ENCODE results near the gene NDFIP2. TPM values are rescaled to one million over a fixed set of nuclear protein-coding genes. Genes with fewer than 3 reads are reported as not detected.

NDFIP2 gene
- total RNA-seq, 1 experiment from 2014 or later, result 49.6 TPM

DNA sequence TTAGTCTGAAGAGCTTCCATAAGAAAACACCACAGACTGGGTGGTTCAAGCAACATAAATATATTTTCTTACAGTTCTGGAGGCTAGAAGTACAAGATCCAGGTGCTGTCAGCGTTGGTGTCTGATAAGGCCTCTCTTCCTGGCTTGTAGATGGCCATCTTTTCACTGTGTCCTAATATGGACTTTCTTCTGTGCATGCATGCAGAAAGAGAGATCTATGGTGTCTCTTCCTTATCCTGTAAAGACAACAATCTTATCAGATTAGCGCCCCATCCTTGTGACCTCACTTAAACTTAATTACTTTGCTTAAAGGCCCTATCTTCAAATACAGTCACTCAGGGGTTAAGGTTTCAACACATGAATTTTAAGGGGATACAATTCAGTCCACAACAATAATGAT is 14.1 kb upstream of the NDFIP2 start (continued):
- TF ChIP-seq CTCF (IDR thresholded peaks at IDR 0.05 in 2 of 3, conservative IDR thresholded peaks at IDR 0.05 in 1 of 3; ENCODE audit: borderline replicate concordance in 1 of 3, insufficient read depth in 1 of 3, low read depth in 2 of 3, low read length in 2 of 3) (no peak), POLR2AphosphoS5 (IDR thresholded peaks at IDR 0.05; ENCODE audit: low read depth, low read length) (no peak), POLR2A (IDR thresholded peaks at IDR 0.05; ENCODE audit: borderline replicate concordance, extremely low read depth, insufficient read depth, insufficient read length) (no peak)

GRCh38 chr13:79468402-79468801 is 12.6 kb upstream of the NDFIP2 start:
- H3K27ac ChIP-seq (ENCODE audit: low read depth, low read length), result no peak overlapping the region
- H4K20me1 ChIP-seq (ENCODE audit: insufficient read depth), result no peaks in the 10 kb centered on the region
- no peak overlapping the region for H2AFZ ChIP-seq (ENCODE audit: low read depth, low read length, poor library complexity, severe bottlenecking)
- no peaks in the 10 kb centered on the region for H3K79me2 ChIP-seq (ENCODE audit: insufficient read depth, low read length)
- ChIA-PET RAD21 (ENCODE audit: low non-redundant PET in 1 of 2, low total read pairs in 2 of 2, uncharacterized antibody in 2 of 2, unreplicated experiment in 2 of 2) (no interaction called here), POLR2A (no interaction called here), CTCF (no interaction called here)
- H3K4me2 ChIP-seq (ENCODE audit: low read length), result no peak overlapping the region
- DNase-seq (ENCODE audit: low read depth, low spot score) (no peak), ATAC-seq (no peak)
- no peak overlapping the region for H3K4me3 ChIP-seq (replicated peaks in 1 of 2; ENCODE audit: low read depth in 1 of 2, low read length in 2 of 2)
- TF ChIP-seq EZH2 (IDR thresholded peaks at IDR 0.05), result no peak
- TF ChIP-seq, protein P1, sequence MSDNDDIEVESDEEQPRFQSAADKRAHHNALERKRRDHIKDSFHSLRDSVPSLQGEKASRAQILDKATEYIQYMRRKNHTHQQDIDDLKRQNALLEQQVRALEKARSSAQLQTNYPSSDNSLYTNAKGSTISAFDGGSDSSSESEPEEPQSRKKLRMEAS (IDR thresholded peaks at IDR 0.05), result no peak
- TF ChIP-seq TCF7L2 (IDR thresholded peaks at IDR 0.05; ENCODE audit: borderline replicate concordance, extremely low read depth, insufficient read depth, insufficient read length), result no peak
- no peak for TF ChIP-seq POLR2AphosphoS5 (IDR thresholded peaks at IDR 0.05; ENCODE audit: low read depth, low read length)
- TF ChIP-seq, protein P2, sequence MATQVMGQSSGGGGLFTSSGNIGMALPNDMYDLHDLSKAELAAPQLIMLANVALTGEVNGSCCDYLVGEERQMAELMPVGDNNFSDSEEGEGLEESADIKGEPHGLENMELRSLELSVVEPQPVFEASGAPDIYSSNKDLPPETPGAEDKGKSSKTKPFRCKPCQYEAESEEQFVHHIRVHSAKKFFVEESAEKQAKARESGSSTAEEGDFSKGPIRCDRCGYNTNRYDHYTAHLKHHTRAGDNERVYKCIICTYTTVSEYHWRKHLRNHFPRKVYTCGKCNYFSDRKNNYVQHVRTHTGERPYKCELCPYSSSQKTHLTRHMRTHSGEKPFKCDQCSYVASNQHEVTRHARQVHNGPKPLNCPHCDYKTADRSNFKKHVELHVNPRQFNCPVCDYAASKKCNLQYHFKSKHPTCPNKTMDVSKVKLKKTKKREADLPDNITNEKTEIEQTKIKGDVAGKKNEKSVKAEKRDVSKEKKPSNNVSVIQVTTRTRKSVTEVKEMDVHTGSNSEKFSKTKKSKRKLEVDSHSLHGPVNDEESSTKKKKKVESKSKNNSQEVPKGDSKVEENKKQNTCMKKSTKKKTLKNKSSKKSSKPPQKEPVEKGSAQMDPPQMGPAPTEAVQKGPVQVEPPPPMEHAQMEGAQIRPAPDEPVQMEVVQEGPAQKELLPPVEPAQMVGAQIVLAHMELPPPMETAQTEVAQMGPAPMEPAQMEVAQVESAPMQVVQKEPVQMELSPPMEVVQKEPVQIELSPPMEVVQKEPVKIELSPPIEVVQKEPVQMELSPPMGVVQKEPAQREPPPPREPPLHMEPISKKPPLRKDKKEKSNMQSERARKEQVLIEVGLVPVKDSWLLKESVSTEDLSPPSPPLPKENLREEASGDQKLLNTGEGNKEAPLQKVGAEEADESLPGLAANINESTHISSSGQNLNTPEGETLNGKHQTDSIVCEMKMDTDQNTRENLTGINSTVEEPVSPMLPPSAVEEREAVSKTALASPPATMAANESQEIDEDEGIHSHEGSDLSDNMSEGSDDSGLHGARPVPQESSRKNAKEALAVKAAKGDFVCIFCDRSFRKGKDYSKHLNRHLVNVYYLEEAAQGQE (IDR thresholded peaks at IDR 0.05; ENCODE audit: low read depth), result no peak
- TF ChIP-seq RAD21 (IDR thresholded peaks at IDR 0.05; ENCODE audit: low read depth), result no peak
- no peak for TF ChIP-seq SRF (IDR thresholded peaks at IDR 0.05; ENCODE audit: low read depth)
- TF ChIP-seq EGR1 (IDR thresholded peaks at IDR 0.05; ENCODE audit: low read depth), result no peak
- no peak for TF ChIP-seq YY1 (IDR thresholded peaks at IDR 0.05; ENCODE audit: extremely low read depth, insufficient replicate concordance, low read depth, low read length)
- TF ChIP-seq CBX3 (IDR thresholded peaks at IDR 0.05; ENCODE audit: low read depth), result no peak
- no peak for TF ChIP-seq CTCF (IDR thresholded peaks at IDR 0.05 in 2 of 3, conservative IDR thresholded peaks at IDR 0.05 in 1 of 3; ENCODE audit: borderline replicate concordance in 1 of 3, insufficient read depth in 1 of 3, low read depth in 2 of 3, low read length in 2 of 3)
- BruUV-seq (replicated peaks), result no TSS peak
- H3K9me2 ChIP-seq (ENCODE audit: insufficient read depth), result no peaks in the 10 kb centered on the region
- H3K4me1 ChIP-seq (ENCODE audit: control insufficient read depth in 1 of 2, insufficient read depth in 2 of 2, low read length in 2 of 2), result no peaks in the 10 kb centered on the region
- H3K27me3 ChIP-seq (ENCODE audit: insufficient read depth, low read length), result no peaks in the 10 kb centered on the region
- no peak overlapping the region for H3K9ac ChIP-seq (ENCODE audit: low read length)
- no peaks in the 10 kb centered on the region for H3K9me3 ChIP-seq (ENCODE audit: control insufficient read depth in 1 of 2, insufficient read depth in 1 of 2, low read depth in 1 of 2, low read length in 2 of 2)
- intact Hi-C loops (cut with micrococcal nuclease), result no loop called here
- H3K36me3 ChIP-seq (ENCODE audit: control insufficient read depth in 1 of 2, insufficient read depth in 2 of 2, low read length in 2 of 2), result no peaks in the 10 kb centered on the region

All from HCT116 (cell line).